ENCODE measurements around the gene SLC12A1. TPM values are rescaled to one million over a fixed set of nuclear protein-coding genes. Genes with fewer than 3 reads are reported as not detected.

Gene SLC12A1
- total and polyA plus RNA-seq, 2 experiments from 2014 or later, result 0.57 to 0.59 TPM

DNA sequence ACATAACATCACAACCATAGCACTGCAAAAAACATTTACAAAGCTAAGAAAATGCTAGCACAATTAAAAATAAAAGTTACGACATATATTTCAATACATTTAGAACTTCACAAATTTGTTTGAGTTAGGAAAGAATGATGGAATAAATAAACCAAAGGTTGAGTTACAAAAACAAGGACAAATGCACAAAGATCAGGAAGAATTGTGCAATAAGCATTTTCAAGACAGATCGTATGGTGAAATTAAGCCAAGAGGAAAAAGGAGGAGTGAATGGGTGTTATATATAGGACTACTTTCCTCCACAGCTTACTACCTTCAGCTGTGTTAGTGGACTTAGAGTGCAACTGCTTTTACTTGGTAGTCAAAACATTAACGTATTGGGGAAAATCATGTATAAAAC, 20.6 kb upstream of the SLC12A1 start:
- H3K4me2 ChIP-seq, result no peak overlapping the region
- DNase-seq (ENCODE audit: low spot score) (no peak), ATAC-seq (no peak)
- no peaks in the 10 kb centered on the region for H3K27me3 ChIP-seq (ENCODE audit: insufficient read depth)
- H3K9me2 ChIP-seq (ENCODE audit: insufficient read depth), result no peaks in the 10 kb centered on the region
- no peaks in the 10 kb centered on the region for H3K36me3 Mint-ChIP-seq (ENCODE audit: low read depth)
- H3K4me1 Mint-ChIP-seq, result no peaks in the 10 kb centered on the region; the same call in 2 of the 3 replicates
- H3K27ac ChIP-seq (ENCODE audit: low read depth), result no peak overlapping the region
- H3F3A ChIP-seq (replicated peaks; ENCODE audit: low read depth), result no peaks in the 10 kb centered on the region
- no peaks in the 10 kb centered on the region for H3K36me3 ChIP-seq (ENCODE audit: insufficient read depth)
- H3K79me2 ChIP-seq (replicated peaks; ENCODE audit: insufficient read depth), result no peaks in the 10 kb centered on the region
- H2AFZ ChIP-seq, result no peak overlapping the region
- H4K20me1 ChIP-seq (replicated peaks; ENCODE audit: insufficient read depth), result no peaks in the 10 kb centered on the region
- peaks cover 2% of the 10 kb centered on the region for H3K27me3 Mint-ChIP-seq (ENCODE audit: insufficient read depth, low read depth, poor library complexity)
- H3K4me1 ChIP-seq (ENCODE audit: insufficient read depth), result no peaks in the 10 kb centered on the region
- H3K4me3 ChIP-seq, result no peak overlapping the region
- TF ChIP-seq ZNF114 (CRISPR knock-in tag; IDR thresholded peaks at IDR 0.05), result no peak
- no peak for TF ChIP-seq ZNF331 (CRISPR knock-in tag; IDR thresholded peaks at IDR 0.05; ENCODE audit: low read depth)
- TF ChIP-seq NANOG (IDR thresholded peaks at IDR 0.05; ENCODE audit: borderline replicate concordance), result no peak
- no peak for TF ChIP-seq EZH2phosphoT487 (IDR thresholded peaks at IDR 0.05; ENCODE audit: unreplicated experiment)
- TF ChIP-seq, protein P1, sequence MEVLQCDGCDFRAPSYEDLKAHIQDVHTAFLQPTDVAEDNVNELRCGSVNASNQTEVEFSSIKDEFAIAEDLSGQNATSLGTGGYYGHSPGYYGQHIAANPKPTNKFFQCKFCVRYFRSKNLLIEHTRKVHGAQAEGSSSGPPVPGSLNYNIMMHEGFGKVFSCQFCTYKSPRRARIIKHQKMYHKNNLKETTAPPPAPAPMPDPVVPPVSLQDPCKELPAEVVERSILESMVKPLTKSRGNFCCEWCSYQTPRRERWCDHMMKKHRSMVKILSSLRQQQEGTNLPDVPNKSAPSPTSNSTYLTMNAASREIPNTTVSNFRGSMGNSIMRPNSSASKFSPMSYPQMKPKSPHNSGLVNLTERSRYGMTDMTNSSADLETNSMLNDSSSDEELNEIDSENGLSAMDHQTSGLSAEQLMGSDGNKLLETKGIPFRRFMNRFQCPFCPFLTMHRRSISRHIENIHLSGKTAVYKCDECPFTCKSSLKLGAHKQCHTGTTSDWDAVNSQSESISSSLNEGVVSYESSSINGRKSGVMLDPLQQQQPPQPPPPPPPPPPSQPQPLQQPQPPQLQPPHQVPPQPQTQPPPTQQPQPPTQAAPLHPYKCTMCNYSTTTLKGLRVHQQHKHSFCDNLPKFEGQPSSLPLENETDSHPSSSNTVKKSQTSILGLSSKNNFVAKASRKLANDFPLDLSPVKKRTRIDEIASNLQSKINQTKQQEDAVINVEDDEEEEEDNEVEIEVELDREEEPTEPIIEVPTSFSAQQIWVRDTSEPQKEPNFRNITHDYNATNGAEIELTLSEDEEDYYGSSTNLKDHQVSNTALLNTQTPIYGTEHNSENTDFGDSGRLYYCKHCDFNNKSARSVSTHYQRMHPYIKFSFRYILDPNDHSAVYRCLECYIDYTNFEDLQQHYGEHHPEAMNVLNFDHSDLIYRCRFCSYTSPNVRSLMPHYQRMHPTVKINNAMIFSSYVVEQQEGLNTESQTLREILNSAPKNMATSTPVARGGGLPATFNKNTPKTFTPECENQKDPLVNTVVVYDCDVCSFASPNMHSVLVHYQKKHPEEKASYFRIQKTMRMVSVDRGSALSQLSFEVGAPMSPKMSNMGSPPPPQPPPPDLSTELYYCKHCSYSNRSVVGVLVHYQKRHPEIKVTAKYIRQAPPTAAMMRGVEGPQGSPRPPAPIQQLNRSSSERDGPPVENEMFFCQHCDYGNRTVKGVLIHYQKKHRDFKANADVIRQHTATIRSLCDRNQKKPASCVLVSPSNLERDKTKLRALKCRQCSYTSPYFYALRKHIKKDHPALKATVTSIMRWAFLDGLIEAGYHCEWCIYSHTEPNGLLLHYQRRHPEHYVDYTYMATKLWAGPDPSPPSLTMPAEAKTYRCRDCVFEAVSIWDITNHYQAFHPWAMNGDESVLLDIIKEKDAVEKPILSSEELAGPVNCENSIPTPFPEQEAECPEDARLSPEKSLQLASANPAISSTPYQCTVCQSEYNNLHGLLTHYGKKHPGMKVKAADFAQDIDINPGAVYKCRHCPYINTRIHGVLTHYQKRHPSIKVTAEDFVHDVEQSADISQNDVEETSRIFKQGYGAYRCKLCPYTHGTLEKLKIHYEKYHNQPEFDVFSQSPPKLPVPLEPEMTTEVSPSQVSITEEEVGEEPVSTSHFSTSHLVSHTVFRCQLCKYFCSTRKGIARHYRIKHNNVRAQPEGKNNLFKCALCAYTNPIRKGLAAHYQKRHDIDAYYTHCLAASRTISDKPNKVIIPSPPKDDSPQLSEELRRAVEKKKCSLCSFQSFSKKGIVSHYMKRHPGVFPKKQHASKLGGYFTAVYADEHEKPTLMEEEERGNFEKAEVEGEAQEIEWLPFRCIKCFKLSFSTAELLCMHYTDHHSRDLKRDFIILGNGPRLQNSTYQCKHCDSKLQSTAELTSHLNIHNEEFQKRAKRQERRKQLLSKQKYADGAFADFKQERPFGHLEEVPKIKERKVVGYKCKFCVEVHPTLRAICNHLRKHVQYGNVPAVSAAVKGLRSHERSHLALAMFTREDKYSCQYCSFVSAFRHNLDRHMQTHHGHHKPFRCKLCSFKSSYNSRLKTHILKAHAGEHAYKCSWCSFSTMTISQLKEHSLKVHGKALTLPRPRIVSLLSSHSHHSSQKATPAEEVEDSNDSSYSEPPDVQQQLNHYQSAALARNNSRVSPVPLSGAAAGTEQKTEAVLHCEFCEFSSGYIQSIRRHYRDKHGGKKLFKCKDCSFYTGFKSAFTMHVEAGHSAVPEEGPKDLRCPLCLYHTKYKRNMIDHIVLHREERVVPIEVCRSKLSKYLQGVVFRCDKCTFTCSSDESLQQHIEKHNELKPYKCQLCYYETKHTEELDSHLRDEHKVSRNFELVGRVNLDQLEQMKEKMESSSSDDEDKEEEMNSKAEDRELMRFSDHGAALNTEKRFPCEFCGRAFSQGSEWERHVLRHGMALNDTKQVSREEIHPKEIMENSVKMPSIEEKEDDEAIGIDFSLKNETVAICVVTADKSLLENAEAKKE (CRISPR knock-in tag; IDR thresholded peaks at IDR 0.05), result no peak
- TF ChIP-seq, protein P2, sequence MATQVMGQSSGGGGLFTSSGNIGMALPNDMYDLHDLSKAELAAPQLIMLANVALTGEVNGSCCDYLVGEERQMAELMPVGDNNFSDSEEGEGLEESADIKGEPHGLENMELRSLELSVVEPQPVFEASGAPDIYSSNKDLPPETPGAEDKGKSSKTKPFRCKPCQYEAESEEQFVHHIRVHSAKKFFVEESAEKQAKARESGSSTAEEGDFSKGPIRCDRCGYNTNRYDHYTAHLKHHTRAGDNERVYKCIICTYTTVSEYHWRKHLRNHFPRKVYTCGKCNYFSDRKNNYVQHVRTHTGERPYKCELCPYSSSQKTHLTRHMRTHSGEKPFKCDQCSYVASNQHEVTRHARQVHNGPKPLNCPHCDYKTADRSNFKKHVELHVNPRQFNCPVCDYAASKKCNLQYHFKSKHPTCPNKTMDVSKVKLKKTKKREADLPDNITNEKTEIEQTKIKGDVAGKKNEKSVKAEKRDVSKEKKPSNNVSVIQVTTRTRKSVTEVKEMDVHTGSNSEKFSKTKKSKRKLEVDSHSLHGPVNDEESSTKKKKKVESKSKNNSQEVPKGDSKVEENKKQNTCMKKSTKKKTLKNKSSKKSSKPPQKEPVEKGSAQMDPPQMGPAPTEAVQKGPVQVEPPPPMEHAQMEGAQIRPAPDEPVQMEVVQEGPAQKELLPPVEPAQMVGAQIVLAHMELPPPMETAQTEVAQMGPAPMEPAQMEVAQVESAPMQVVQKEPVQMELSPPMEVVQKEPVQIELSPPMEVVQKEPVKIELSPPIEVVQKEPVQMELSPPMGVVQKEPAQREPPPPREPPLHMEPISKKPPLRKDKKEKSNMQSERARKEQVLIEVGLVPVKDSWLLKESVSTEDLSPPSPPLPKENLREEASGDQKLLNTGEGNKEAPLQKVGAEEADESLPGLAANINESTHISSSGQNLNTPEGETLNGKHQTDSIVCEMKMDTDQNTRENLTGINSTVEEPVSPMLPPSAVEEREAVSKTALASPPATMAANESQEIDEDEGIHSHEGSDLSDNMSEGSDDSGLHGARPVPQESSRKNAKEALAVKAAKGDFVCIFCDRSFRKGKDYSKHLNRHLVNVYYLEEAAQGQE (IDR thresholded peaks at IDR 0.05; ENCODE audit: unreplicated experiment), result no peak
- H3K9me3 Mint-ChIP-seq, result no peaks in the 10 kb centered on the region; the same call in 2 of the 3 replicates
- no peak overlapping the region for H3K27ac Mint-ChIP-seq
- no peak overlapping the region for H3K4me3 Mint-ChIP-seq

All from GM23338 (cell line).